Peyer's patch (tissue), 4 donors: ENCODE data around the gene FBXO28. TPM values are rescaled to one million over a fixed set of nuclear protein-coding genes. Genes with fewer than 3 reads are reported as not detected.

ENCODE experiments used
- DNase-seq, 3 donors: peaks; one replicate each; pipeline ENCODE4 v3.0.0-alpha.2; 2017 to 2019
- H3K27ac ChIP-seq, 4 donors: fragments of 200-600 bp; sonication (generic); one replicate each; pipeline ENCODE4 v1.5.1; 2016 to 2019
- H3K27me3 ChIP-seq, 2 donors: fragments of 200-600 bp; sonication (generic); one replicate each; pipeline ENCODE4 v1.5.1; 2019
- H3K36me3 ChIP-seq, 3 donors: fragments of 200-600 bp; sonication (generic); one replicate each; pipeline ENCODE4 v1.5.1; 2016 to 2019
- H3K4me1 ChIP-seq, 4 donors: fragments of 200-600 bp; sonication (generic); one replicate each; pipeline ENCODE4 v1.5.1; 2016 to 2019
- H3K4me3 ChIP-seq, 4 donors: fragments of 200-600 bp; sonication (generic); 1 replicate in 3 of 4; 2 replicates in 1 of 4; pipeline ENCODE4 v1.5.1; 2016 to 2019; ENCODE audit warnings: mild to moderate bottlenecking in 1 of 4
- H3K9me3 ChIP-seq, 4 donors: fragments of 200-600 bp; sonication (generic); one replicate each; pipeline ENCODE4 v1.5.1; 2016 to 2019; ENCODE audit warnings: mild to moderate bottlenecking in 1 of 4
- CTCF ChIP-seq, 6 experiments: fragments of 450-650 bp in 4 of 6; fragments of 200-600 bp in 2 of 6; sonication (generic) in 1 of 6; IDR thresholded peaks; one replicate each; pipeline ENCODE4 v1.5.1; 2017 to 2019; ENCODE audit warnings: antibody characterized with exemption in 6 of 6, mild to moderate bottlenecking in 3 of 6, moderate library complexity in 1 of 6
- POLR2A ChIP-seq, 2 donors: fragments of 450-650 bp; IDR thresholded peaks; one replicate each; pipeline ENCODE4 v1.5.1; 2017; ENCODE audit warnings: antibody characterized with exemption in 2 of 2, mild to moderate bottlenecking in 2 of 2, moderate library complexity in 2 of 2
- total RNA-seq, 4 donors: library from RNA; depleted of rRNA; stranded (reverse); fragments of >200 nt; gene quantifications; one replicate each; pipeline ENCODE4 v1.1.0, GENCODE V29; 2016

FBXO28 gene
- total RNA-seq, 4 donors from 2014 or later = 20.5 to 34.0 (median 28.5) TPM

- Histone ChIP-seq H3K27ac (no peak overlapping the region), H3K9me3 (no peaks in the 10 kb centered on the region), H3K4me1 (no peaks in the 10 kb centered on the region), H3K4me3 (no peak overlapping the region), H3K27me3 (no peaks in the 10 kb centered on the region), H3K36me3 (no peaks in the 10 kb centered on the region)
- no peak for DNase-seq
- TF ChIP-seq CTCF (IDR thresholded peaks at IDR 0.05) (no peak), POLR2A (IDR thresholded peaks at IDR 0.05) (no peak)
Measured at GRCh38 chr1:224089583-224089982, 24.3 kb upstream of the FBXO28 start.

GRCh38 chr1:224090116-224090515 lies 23.8 kb upstream of the FBXO28 start:
- TF ChIP-seq POLR2A (IDR thresholded peaks at IDR 0.05) = no peak
- no peak for TF ChIP-seq CTCF (IDR thresholded peaks at IDR 0.05)
- Histone ChIP-seq H3K27me3 (no peaks in the 10 kb centered on the region), H3K4me1 (no peaks in the 10 kb centered on the region), H3K9me3 (no peaks in the 10 kb centered on the region), H3K27ac (no peak overlapping the region), H3K36me3 (no peaks in the 10 kb centered on the region), H3K4me3 (no peak overlapping the region)
- no peak for DNase-seq

GRCh38 chr1:224092111-224092510 lies 21.8 kb upstream of the FBXO28 start:
- Histone ChIP-seq H3K9me3 (no peaks in the 10 kb centered on the region), H3K27me3 (no peaks in the 10 kb centered on the region), H3K4me3 (no peak overlapping the region), H3K27ac (no peak overlapping the region), H3K36me3 (no peaks in the 10 kb centered on the region), H3K4me1 (no peaks in the 10 kb centered on the region)
- DNase-seq = no peak
- TF ChIP-seq CTCF (IDR thresholded peaks at IDR 0.05) (no peak), POLR2A (IDR thresholded peaks at IDR 0.05) (no peak)

- Histone ChIP-seq H3K36me3 (no peaks in the 10 kb centered on the region), H3K4me3 (no peak overlapping the region), H3K4me1 (no peaks in the 10 kb centered on the region), H3K27me3 (no peaks in the 10 kb centered on the region), H3K27ac (no peak overlapping the region), H3K9me3 (no peaks in the 10 kb centered on the region)
- no peak for DNase-seq
- TF ChIP-seq CTCF (IDR thresholded peaks at IDR 0.05) (no peak), POLR2A (IDR thresholded peaks at IDR 0.05) (no peak)
Measured at GRCh38 chr1:224092601-224093000, 21.3 kb upstream of the FBXO28 start.

GRCh38 chr1:224095339-224095738 lies 18.6 kb upstream of the FBXO28 start:
- DNase-seq = no peak
- Histone ChIP-seq H3K4me1 (no peaks in the 10 kb centered on the region), H3K36me3 (no peaks in the 10 kb centered on the region), H3K9me3 (no peaks in the 10 kb centered on the region), H3K4me3 (no peak overlapping the region), H3K27ac (no peak overlapping the region), H3K27me3 (no peaks in the 10 kb centered on the region)
- TF ChIP-seq CTCF (IDR thresholded peaks at IDR 0.05) (no peak), POLR2A (IDR thresholded peaks at IDR 0.05) (no peak)

- TF ChIP-seq POLR2A (IDR thresholded peaks at IDR 0.05) = no peak
- no peak for TF ChIP-seq CTCF (IDR thresholded peaks at IDR 0.05)
Measured at GRCh38 chr1:224095867-224096266, 18.0 kb upstream of the FBXO28 start.

More at GRCh38 chr1:224095867-224096266, 18.0 kb upstream of the FBXO28 start:
- no peaks in the 10 kb centered on the region for H3K36me3 ChIP-seq
- H3K4me1 ChIP-seq = no peaks in the 10 kb centered on the region
- no peak overlapping the region for H3K4me3 ChIP-seq
- H3K27ac ChIP-seq = no peak overlapping the region
- no peaks in the 10 kb centered on the region for H3K9me3 ChIP-seq
- no peak for DNase-seq
- no peaks in the 10 kb centered on the region for H3K27me3 ChIP-seq
